AG04450 (cell line): ENCODE results near the gene SMARCAD1. TPM values are rescaled to one million over a fixed set of nuclear protein-coding genes. Genes with fewer than 3 reads are reported as not detected.

ENCODE experiments used
- CTCF ChIA-PET: fragments of 300-600, 350-600 bp; formaldehyde crosslinking; extraction: SDS; loops from one replicate; lab custom pipeline; 2022; ENCODE audit warnings: antibody characterized with exemption, inconsistent platforms; lab: Charles Lee
- POLR2A ChIA-PET: fragments of 350-600 bp; formaldehyde crosslinking; extraction: SDS; loops from one replicate; lab custom pipeline; 2021; ENCODE audit warnings: antibody characterized with exemption, inconsistent platforms; lab: Yijun Ruan, JAX
- DNase-seq: peaks from one replicate; pipeline ENCODE4 v3.0.0-alpha.2; 2011; ENCODE audit warnings: low read depth, low spot score
- H3K27ac ChIP-seq: one replicate; pipeline ENCODE4 v1.5.1; 2012; ENCODE audit warnings: low read depth, low read length, control low read depth
- H3K27me3 ChIP-seq: one replicate; pipeline ENCODE4 v1.6.0; 2012; ENCODE audit warnings: low read length; ENCODE audit not compliant: control insufficient read depth, insufficient read depth
- H3K4me3 ChIP-seq: 2 replicates; pipeline ENCODE4 v1.5.1; 2011; ENCODE audit warnings: mild to moderate bottlenecking, low read depth, low read length, control low read depth
- H3K9me3 ChIP-seq: 2 replicates; pipeline ENCODE4 v1.5.1; 2012; ENCODE audit warnings: low read length; ENCODE audit not compliant: control insufficient read depth, insufficient read depth
- CTCF ChIP-seq: IDR thresholded peaks from 2 replicates; pipeline ENCODE4 v1.5.1; 2011; ENCODE audit warnings: low read depth, low read length, control low read depth, inconsistent platforms
- polyA plus RNA-seq: library from polyadenylated mRNA; depleted of rRNA; stranded (reverse); fragments of >200 nt; gene quantifications from 2 replicates; pipeline ENCODE4 v1.2.3, GENCODE V29; 2011

Gene SMARCAD1
- polyA plus RNA-seq, 1 experiment = 39.6 TPM

- POLR2A ChIA-PET = no interaction called here
- Histone ChIP-seq H3K27ac (no peak overlapping the region), H3K4me3 (no peak overlapping the region), H3K27me3 (no peaks in the 10 kb centered on the region), H3K9me3 (no peaks in the 10 kb centered on the region)
- CTCF ChIA-PET = no interaction called here
- DNase-seq = no peak
- no peak for TF ChIP-seq CTCF
These were observed 59.4 kb downstream of the SMARCAD1 start for GRCh38 chr4:94267037-94267436.

GRCh38 chr4:94271248-94271647, 63.6 kb downstream of the SMARCAD1 start:
- H3K27ac ChIP-seq = no peak overlapping the region
- H3K27me3 ChIP-seq = no peaks in the 10 kb centered on the region
- POLR2A ChIA-PET = no interaction called here
- TF ChIP-seq CTCF = no peak
- CTCF ChIA-PET = interaction anchor here (0.7 to 1.2 kb wide), 3 partner anchors 32 to 136 kb away, joined by 3 read pairs; no protein-coding TSS in a partner anchor
- DNase-seq = no peak
- H3K9me3 ChIP-seq = no peaks in the 10 kb centered on the region
- no peak overlapping the region for H3K4me3 ChIP-seq

GRCh38 chr4:94274912-94275311, 67.2 kb downstream of the SMARCAD1 start:
- no peak for TF ChIP-seq CTCF
- no peak overlapping the region for H3K27ac ChIP-seq
- H3K9me3 ChIP-seq = no peaks in the 10 kb centered on the region
- ChIA-PET CTCF (interaction anchor here (0.7 kb wide), 1 partner anchor 132 kb away, joined by 3 read pairs; no protein-coding TSS in a partner anchor), POLR2A (no interaction called here)
- H3K4me3 ChIP-seq = no peak overlapping the region
- no peaks in the 10 kb centered on the region for H3K27me3 ChIP-seq
- no peak for DNase-seq

GRCh38 chr4:94276204-94276603, 68.5 kb downstream of the SMARCAD1 start:
- no peak for TF ChIP-seq CTCF
- CTCF ChIA-PET = interaction anchor here (0.6 to 0.7 kb wide), 2 partner anchors 29 to 131 kb away, joined by 3 to 4 read pairs; no protein-coding TSS in a partner anchor
- no peaks in the 10 kb centered on the region for H3K27me3 ChIP-seq
- no peak overlapping the region for H3K27ac ChIP-seq
- POLR2A ChIA-PET = no interaction called here
- no peaks in the 10 kb centered on the region for H3K9me3 ChIP-seq
- H3K4me3 ChIP-seq = no peak overlapping the region
- DNase-seq = no peak

GRCh38 chr4:94277534-94277933, 69.9 kb downstream of the SMARCAD1 start:
- no peaks in the 10 kb centered on the region for H3K9me3 ChIP-seq
- POLR2A ChIA-PET = no interaction called here
- no peak for TF ChIP-seq CTCF
- no peak overlapping the region for H3K27ac ChIP-seq
- no peaks in the 10 kb centered on the region for H3K27me3 ChIP-seq
- no peak overlapping the region for H3K4me3 ChIP-seq
- peak; percentile 13 for DNase-seq
- CTCF ChIA-PET = interaction anchor here (1.0 kb wide), 1 partner anchor 10 kb away, joined by 5 read pairs; no protein-coding TSS in a partner anchor
